Activated CD8-positive, alpha-beta T cell treated with anti-CD3 and anti-CD28 coated beads, Interleukin-2, amount 10 ng/mL, durations not matched to agents 7 days and 5 days (primary cell): Measurements from ENCODE around the gene TSC22D2. TPM values are rescaled to one million over a fixed set of nuclear protein-coding genes. Genes with fewer than 3 reads are reported as not detected.

Source experiments
- ATAC-seq: fragments of 150-1000 bp; cut with Tn5 transposase; one replicate; pipeline ENCODE4 v1.10.0; 2021; ENCODE audit warnings: moderate library complexity
- CTCF ChIA-PET: fragments of 350-600 bp; sonication (Branson Sonifier 250); formaldehyde crosslinking; loops from one replicate; lab custom pipeline; 2021; ENCODE audit warnings: antibody characterized with exemption; lab: Charles Lee
- POLR2A ChIA-PET: fragments of 350-600 bp; sonication (Branson Sonifier 250); formaldehyde crosslinking; loops from one replicate; lab custom pipeline; 2021; ENCODE audit warnings: antibody characterized with exemption; lab: Charles Lee
- DNase-seq: peaks from one replicate; pipeline ENCODE4 v3.0.0-alpha.2; 2020
- H3K27ac Mint-ChIP-seq: one replicate; pipeline ENCODE4 v1.8.0; 2021; ENCODE audit warnings: mild to moderate bottlenecking, mixed read lengths
- H3K27me3 Mint-ChIP-seq: one replicate; pipeline ENCODE4 v1.8.0; 2021; ENCODE audit warnings: low read depth, mixed read lengths
- H3K36me3 Mint-ChIP-seq: one replicate; pipeline ENCODE4 v1.8.0; 2021; ENCODE audit warnings: low read depth, mixed read lengths
- H3K4me1 Mint-ChIP-seq: one replicate; pipeline ENCODE4 v1.8.0; 2021; ENCODE audit warnings: low read depth, mixed read lengths
- H3K4me3 Mint-ChIP-seq: one replicate; pipeline ENCODE4 v1.8.0; 2021; ENCODE audit warnings: mild to moderate bottlenecking, mixed read lengths
- H3K9me3 Mint-ChIP-seq: one replicate; pipeline ENCODE4 v1.8.0; 2022; ENCODE audit warnings: mixed read lengths; ENCODE audit not compliant: insufficient read depth
- total RNA-seq, 2 experiments: library from RNA; stranded (reverse); gene quantifications; one replicate each; pipeline ENCODE4 v1.2.3, GENCODE V29; 2021

Gene TSC22D2
- total RNA-seq, 2 experiments from 2014 or later: 8.6 to 8.9 TPM

DNA sequence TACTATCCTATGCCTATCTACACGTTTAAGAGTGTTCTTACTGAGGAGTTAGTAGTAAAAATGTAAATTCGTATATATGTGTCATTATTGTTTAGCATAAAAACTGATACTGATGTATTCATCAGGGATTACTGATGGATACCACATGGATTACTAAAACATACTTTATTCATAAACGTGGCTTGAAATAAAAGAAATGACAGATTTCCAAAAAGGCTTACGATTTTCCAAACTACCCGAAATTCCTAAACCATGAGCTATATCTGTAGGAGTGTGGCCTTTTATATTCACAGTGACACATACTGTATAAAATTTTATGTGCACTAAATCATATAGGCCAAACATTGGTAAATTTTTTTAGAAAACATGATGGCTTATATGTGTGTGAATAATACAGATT, 6.9 kb downstream of the TSC22D2 start:
- Mint-ChIP-seq H3K27ac (no peak overlapping the region), H3K27me3 (no peaks in the 10 kb centered on the region), H3K4me3 (no peak overlapping the region), H3K9me3 (no peaks in the 10 kb centered on the region), H3K36me3 (peaks cover 34% of the 10 kb centered on the region), H3K4me1 (peaks cover 41% of the 10 kb centered on the region)
- no peak for DNase-seq
- ChIA-PET CTCF (interaction anchor here (0.5 kb wide), 1 partner anchor 69 kb away, joined by 3 read pairs; no protein-coding TSS in a partner anchor), POLR2A (no interaction called here)
- ATAC-seq: no peak

DNA sequence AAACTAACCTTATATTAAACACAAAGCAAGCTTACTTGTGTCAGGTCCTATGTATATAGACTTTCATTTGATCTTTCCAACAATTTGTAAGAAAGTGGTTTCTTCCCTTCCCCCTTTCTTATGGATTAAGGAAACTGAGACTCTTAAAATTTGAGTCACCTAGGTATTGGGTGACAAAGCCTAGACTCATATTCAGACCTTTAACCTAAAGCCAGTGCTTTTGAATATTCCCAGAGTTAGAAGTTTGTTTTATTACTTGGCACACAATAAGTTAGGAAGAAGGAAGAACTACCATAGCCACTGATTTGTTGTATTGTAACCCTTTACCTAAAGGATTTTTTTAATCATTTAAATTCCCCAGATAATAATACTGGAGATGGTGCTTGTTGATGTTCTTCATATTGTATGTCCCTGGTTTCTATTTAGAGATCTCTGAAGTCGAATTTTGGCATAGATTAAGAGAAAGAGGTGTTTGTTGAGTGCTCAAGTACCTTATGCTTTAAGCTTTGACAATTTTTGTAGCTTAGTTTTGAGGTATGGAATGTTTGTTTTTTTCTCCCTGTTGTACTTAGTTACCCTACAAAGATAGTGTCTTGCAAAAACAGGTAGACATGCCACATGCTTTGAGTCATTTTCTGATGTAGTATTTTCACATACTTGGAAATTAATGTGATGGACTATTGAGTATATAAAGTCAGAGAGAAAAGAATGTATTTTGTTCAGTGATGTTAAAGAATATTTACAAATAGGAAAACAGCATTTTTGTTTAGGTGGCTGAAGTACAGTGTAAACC, 11.2 kb downstream of the TSC22D2 start:
- no peak overlapping the region for H3K27ac Mint-ChIP-seq
- H3K4me1 Mint-ChIP-seq: peaks cover 11% of the 10 kb centered on the region
- ChIA-PET POLR2A (interaction anchor here (0.6 to 2.5 kb wide), 2 partner anchors 10 to 19 kb away, joined by 3 to 6 read pairs; no protein-coding TSS in a partner anchor), CTCF (interaction anchor here (1.0 kb wide), 1 partner anchor 10 kb away, joined by 5 read pairs; no protein-coding TSS in a partner anchor)
- H3K27me3 Mint-ChIP-seq: no peaks in the 10 kb centered on the region
- no peaks in the 10 kb centered on the region for H3K9me3 Mint-ChIP-seq
- no peak overlapping the region for H3K4me3 Mint-ChIP-seq
- no peak for ATAC-seq
- peaks cover 16% of the 10 kb centered on the region for H3K36me3 Mint-ChIP-seq
- DNase-seq: no peak

DNA sequence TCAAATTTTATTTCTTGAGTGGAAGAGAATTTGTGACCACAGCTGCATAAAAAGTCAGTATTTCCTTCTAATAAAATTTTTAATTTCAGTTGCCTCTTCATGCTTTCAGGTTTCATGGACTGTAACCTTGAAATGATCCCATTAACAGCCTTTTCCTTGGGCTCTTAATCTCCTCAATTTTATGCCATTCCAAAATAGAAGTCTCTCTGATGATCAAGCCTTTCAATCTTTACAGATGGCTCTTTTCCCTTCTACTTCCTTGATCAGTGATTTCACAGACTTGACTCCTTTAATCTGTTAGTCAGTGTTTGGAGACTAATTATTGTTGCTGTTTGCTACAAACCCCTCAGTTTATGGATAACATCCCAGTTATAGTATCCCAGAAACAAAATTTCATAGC, 11.9 kb downstream of the TSC22D2 start:
- Mint-ChIP-seq H3K4me1 (peaks cover 5% of the 10 kb centered on the region), H3K9me3 (no peaks in the 10 kb centered on the region), H3K27ac (no peak overlapping the region), H3K27me3 (no peaks in the 10 kb centered on the region), H3K36me3 (peaks cover 10% of the 10 kb centered on the region), H3K4me3 (no peak overlapping the region)
- ChIA-PET CTCF (no interaction called here), POLR2A (interaction anchor here (2.5 kb wide), 1 partner anchor 11 kb away, joined by 6 read pairs; no protein-coding TSS in a partner anchor)
- ATAC-seq: no peak
- no peak for DNase-seq

DNA sequence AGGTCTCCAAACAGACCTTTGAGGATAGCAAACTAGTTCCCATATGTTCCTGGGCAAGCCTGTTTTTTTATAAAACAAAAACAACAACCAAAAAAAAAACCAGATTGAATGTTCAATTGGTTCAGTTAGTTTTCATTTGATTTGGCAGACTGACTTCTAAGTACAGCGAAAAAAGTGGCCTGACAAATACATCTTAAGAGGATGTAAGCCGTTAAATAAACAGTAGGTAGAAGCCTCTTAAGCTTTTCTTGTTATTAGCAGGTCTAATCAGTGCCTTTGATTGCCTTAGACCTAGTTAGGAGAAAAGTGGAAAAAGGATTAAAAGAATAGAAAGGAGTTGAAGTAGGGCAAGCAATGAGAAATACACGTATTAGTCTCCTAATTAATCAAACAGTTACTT, 13.2 kb downstream of the TSC22D2 start:
- DNase-seq (no peak), ATAC-seq (no peak)
- no peak overlapping the region for H3K27ac Mint-ChIP-seq
- H3K36me3 Mint-ChIP-seq: peaks cover 7% of the 10 kb centered on the region
- H3K4me3 Mint-ChIP-seq: no peak overlapping the region
- H3K4me1 Mint-ChIP-seq: no peaks in the 10 kb centered on the region
- H3K27me3 Mint-ChIP-seq: no peaks in the 10 kb centered on the region
- ChIA-PET POLR2A (no interaction called here), CTCF (interaction anchor here (0.7 kb wide), 1 partner anchor 31 kb away, joined by 3 read pairs; no protein-coding TSS in a partner anchor)
- H3K9me3 Mint-ChIP-seq: no peaks in the 10 kb centered on the region

DNA sequence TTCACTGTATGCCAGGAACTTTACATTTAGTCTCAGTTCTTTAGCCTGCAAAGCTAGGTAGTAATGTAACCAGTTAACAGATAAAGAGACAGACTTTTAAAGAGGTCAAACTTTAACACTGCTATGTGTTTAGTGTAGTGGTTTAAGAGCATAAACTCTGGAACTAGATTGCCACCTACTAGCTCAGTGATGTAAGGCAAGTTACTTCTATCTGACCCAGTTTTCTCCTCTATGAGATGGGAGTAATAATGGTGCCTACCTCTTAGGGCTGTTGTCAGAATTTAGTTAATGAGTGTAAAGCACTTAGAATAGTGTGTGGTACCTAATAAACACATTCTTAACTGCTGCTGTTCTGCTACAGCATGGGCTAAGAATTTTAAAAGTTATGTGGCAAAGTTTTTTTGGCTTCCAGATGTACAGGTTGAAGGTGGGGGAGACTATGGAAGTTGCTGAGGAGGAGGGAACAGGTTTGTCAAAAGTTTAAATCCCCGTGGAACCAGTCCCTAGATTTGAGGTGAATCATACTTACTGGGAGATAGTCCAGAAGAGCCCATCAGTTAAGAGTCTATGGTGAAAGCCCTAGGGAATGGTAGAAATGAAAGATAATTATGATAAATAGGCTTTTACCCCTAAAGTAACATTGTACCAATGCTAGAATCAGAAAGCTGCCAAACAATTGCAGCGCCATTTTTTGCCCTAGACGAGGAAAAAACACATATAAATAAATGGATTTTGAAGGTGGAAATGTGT, 13.9 kb downstream of the TSC22D2 start:
- H3K4me1 Mint-ChIP-seq: no peaks in the 10 kb centered on the region
- ChIA-PET CTCF (no interaction called here), POLR2A (no interaction called here)
- peaks cover 7% of the 10 kb centered on the region for H3K36me3 Mint-ChIP-seq
- DNase-seq (no peak), ATAC-seq (peak; percentile 23)
- no peaks in the 10 kb centered on the region for H3K27me3 Mint-ChIP-seq
- no peak overlapping the region for H3K27ac Mint-ChIP-seq
- no peak overlapping the region for H3K4me3 Mint-ChIP-seq
- no peaks in the 10 kb centered on the region for H3K9me3 Mint-ChIP-seq

DNA sequence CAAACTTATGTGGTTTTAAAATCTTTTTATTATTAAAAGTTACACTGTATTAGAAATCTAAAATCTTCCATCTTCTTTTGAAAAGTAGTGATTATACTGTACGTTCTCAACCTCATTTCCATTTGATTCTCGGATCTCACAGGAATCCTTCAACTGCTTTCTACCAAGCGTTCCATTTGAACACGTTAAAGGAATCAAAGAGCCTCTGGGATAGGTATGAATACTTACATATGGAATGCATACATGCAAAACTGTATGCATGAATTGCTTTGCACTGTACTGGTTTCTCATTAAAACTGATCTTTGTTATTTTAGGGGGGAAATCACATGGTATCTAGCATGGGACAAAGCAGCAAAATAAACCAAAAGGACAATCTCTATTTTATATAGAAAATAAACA, 14.8 kb downstream of the TSC22D2 start:
- ATAC-seq (no peak), DNase-seq (no peak)
- ChIA-PET POLR2A (no interaction called here), CTCF (no interaction called here)
- Mint-ChIP-seq H3K4me3 (no peak overlapping the region), H3K4me1 (no peaks in the 10 kb centered on the region), H3K27me3 (no peaks in the 10 kb centered on the region), H3K27ac (no peak overlapping the region), H3K9me3 (no peaks in the 10 kb centered on the region), H3K36me3 (peaks cover 2% of the 10 kb centered on the region)

DNA sequence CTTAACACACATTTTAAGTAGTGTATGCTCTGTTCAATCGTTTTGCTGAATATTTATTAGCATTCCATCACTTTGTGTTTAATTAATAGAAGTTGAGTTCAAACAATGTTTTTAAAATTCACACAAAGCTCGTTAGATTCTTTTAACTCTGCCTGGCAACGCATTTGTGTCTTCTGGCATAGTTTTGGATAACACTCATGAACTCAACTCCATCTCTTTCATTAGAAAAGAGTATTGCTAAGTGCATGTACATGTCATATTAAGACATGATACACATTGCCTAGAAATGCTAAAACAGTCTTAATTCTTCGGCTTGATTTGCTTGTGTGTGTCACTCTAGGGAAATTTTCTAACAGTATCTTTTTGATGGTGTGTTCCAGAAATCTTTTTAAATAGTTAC, 15.7 kb downstream of the TSC22D2 start:
- no peak for ATAC-seq
- DNase-seq: no peak
- H3K27me3 Mint-ChIP-seq: no peaks in the 10 kb centered on the region
- no peak overlapping the region for H3K27ac Mint-ChIP-seq
- POLR2A ChIA-PET: no interaction called here
- H3K36me3 Mint-ChIP-seq: peaks cover 2% of the 10 kb centered on the region
- H3K4me1 Mint-ChIP-seq: no peaks in the 10 kb centered on the region
- H3K9me3 Mint-ChIP-seq: no peaks in the 10 kb centered on the region
- CTCF ChIA-PET: interaction anchor here (1.1 to 1.3 kb wide), 2 partner anchors 12 to 39 kb away, joined by 3 to 4 read pairs; no protein-coding TSS in a partner anchor
- no peak overlapping the region for H3K4me3 Mint-ChIP-seq

DNA sequence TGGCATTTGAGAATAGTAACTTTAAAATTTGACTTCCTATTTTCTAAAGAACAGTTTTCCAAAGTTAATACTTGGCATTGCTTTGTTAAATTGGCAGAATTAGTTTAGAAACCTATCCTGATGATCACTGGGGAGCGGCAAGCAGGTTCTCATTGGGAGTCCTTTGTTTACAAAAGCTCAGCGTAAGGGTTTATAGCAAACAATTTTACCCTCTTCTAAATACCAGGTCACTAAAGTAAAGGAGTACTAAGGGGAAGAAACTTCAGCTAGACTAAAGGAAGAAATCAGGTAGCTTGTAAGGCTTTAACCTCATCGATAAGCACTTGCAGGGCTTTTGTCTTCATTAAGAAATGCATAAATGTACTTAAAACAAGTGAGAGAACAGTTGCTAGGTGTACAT, 18.2 kb downstream of the TSC22D2 start:
- POLR2A ChIA-PET: no interaction called here
- no peaks in the 10 kb centered on the region for H3K9me3 Mint-ChIP-seq

DNA sequence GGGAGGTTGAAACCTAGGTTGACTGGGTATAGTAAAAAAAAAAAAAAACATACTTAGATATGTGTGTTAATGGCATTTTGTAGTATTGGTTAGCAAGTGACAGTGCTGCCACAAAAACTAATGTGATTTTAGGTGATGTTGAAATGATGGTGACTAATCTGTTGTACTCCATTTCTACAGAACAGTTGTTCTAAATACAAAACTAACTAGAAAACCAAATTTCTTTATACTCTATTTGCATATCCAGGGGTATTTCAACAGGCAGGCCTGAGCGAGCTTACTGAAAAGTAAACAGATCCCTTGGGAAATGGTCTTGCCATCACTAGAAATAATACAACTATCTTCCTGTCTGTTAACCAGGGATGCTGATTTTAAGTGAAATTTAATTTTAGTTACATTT, 20.5 kb downstream of the TSC22D2 start:
- Mint-ChIP-seq H3K36me3 (peaks cover 6% of the 10 kb centered on the region), H3K4me3 (no peak overlapping the region), H3K27ac (no peak overlapping the region), H3K9me3 (no peaks in the 10 kb centered on the region), H3K27me3 (no peaks in the 10 kb centered on the region), H3K4me1 (no peaks in the 10 kb centered on the region)
- no peak for ATAC-seq
- CTCF ChIA-PET: no interaction called here
- POLR2A ChIA-PET: no interaction called here
- no peak for DNase-seq

More for the DNA sequence above, 18.2 kb downstream of the TSC22D2 start:
- Mint-ChIP-seq H3K4me1 (no peaks in the 10 kb centered on the region), H3K27ac (no peak overlapping the region), H3K36me3 (peaks cover 6% of the 10 kb centered on the region), H3K27me3 (no peaks in the 10 kb centered on the region), H3K4me3 (no peak overlapping the region)
- DNase-seq (no peak), ATAC-seq (no peak)
- CTCF ChIA-PET: interaction anchor here (1.2 to 1.5 kb wide), 2 partner anchors 16 to 19 kb away, joined by 4 read pairs; no protein-coding TSS in a partner anchor

DNA sequence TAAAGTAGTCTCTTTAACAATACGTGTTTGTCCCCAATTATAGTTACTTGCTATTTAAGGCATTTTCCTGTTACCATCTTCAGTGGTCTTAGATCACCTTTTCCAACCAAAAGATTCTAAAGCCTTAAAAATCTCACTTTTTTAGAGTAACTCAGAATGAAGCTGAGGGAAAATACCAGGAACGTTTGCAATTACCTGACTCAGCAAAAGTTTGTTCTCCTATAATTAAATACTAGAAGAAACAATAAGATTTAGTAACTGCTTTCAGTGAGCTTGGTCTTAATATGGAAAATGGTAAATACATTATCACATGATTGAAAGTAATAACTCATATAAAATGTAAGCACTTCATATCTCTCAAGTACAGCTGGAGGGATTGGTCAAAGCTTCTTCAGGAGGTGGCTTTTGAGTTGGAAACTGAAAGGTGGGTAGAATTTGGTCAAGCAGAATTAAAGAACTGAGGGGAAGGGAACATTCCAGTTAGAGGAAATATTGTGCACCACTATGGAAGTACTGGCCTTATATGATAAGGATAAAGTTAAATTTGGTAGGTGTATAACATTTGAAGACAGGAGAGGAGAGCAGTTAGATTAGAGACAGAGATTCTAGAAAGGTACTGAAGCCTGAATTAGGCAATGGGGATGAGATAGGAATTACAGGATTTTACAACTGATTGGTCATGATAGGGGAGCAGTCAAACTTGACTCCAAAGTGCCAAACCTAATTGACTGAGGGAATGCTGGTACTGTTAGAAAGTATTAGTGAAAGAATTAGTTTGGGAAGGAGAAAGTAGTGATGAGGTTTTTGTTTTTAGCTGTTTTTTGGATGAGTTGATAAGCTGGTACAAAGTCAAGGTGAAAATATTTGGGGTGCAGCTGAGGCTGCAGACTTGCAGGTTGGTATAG, 21.9 kb downstream of the TSC22D2 start:
- Mint-ChIP-seq H3K27me3 (no peaks in the 10 kb centered on the region), H3K36me3 (peaks cover 6% of the 10 kb centered on the region), H3K4me3 (no peak overlapping the region), H3K9me3 (no peaks in the 10 kb centered on the region), H3K4me1 (no peaks in the 10 kb centered on the region), H3K27ac (no peak overlapping the region)
- ChIA-PET POLR2A (no interaction called here), CTCF (interaction anchor here (1.1 to 1.4 kb wide), 2 partner anchors 11 to 20 kb away, joined by 3 to 4 read pairs; no protein-coding TSS in a partner anchor)
- ATAC-seq (no peak), DNase-seq (no peak)

DNA sequence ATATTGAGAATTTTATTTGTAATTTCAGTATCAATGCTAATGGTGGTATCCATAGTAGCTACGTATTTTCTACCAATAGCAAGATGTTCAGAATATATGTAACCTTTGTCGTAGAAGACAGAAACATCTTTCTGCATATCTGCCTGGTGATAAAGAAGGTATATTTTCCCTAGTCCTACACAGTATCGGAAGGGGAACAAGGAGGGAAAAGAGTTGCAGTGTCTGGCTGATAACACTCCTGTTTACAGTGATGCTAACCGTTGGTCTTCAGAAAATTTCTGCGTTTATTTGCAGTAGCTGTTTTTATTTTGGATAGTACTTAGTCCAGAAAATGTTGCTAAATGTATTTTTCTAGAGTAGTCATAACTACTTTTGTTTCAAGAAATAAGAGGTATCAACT, 25.2 kb downstream of the TSC22D2 start:
- H3K27me3 Mint-ChIP-seq: no peaks in the 10 kb centered on the region
- H3K36me3 Mint-ChIP-seq: peaks cover 3% of the 10 kb centered on the region
- no peak overlapping the region for H3K4me3 Mint-ChIP-seq
- no peak for DNase-seq
- ATAC-seq: no peak
- POLR2A ChIA-PET: no interaction called here
- CTCF ChIA-PET: interaction anchor here (0.9 kb wide), 1 partner anchor 49 kb away, joined by 3 read pairs; no protein-coding TSS in a partner anchor
- no peaks in the 10 kb centered on the region for H3K4me1 Mint-ChIP-seq
- H3K9me3 Mint-ChIP-seq: no peaks in the 10 kb centered on the region
- no peak overlapping the region for H3K27ac Mint-ChIP-seq
